NCI-H82 treated with DMSO at 0.1 percent for 48 hours (cell line): ENCODE results near the gene GMNN.

Experiments
- DNase-seq: peaks from one replicate; lab custom pipeline; 2025; ENCODE audit not compliant: unreplicated experiment; lab: John Stamatoyannopoulos, UW

Gene GMNN

GRCh38 chr6:24799541-24799915 lies 24.8 kb downstream of the GMNN start:
- no peak for DNase-seq

DNA sequence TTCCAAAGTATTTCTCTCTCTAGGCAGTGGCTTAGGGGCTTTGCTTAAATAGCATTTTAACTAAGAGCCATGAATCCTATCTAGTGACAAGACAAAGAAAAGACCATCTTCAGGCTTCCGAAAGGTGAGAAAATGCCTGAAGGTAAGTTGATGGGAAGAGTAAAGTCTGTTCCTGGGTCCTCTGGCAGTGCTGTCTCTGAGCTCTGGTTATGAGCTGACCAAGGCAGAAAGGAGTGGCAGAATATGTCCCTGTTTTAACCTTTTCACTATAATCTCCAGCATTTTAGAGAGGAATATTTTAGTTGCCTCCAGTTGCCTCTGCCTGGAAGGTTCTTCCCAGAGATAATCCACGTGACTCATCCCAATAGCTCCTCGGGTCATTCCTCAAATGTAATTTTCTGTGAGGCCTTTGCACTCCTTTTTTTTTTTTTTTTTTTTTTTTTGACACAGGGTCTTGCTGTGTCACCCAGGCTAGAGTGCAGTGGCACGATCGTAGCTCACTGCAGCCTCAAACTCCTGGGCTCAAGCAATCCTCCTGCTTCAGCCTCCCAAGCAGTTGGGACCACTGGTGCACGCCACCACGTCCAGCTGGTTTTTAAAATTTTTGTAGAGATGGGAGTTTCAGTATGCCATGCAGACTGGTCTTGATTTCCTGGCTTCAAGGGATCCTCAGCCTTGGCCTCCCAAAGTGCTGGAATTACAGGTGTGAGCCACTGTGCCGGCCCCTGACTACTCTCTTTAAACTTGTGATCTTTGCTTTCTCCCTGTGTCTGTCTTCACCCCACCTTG lies 27.7 kb downstream of the GMNN start:
- no peak for DNase-seq

DNA sequence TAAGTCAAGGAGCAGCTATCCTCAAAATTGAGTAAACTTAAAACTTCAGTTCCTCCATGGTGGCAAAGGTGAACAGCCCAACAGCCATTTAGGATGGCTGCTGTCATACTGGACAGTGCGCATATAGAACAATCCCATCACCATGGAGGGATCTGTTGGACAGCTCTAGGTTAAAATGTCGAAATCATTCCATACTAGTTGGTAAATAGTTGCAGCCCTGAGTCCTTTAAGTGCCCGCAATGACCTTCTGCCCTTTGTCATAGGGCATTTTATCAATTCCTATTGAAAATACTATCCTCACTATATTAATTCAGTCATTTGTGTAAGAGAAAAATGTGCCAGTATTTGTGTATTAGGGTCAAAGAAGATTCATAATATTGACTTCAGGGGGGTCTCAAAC lies 32.8 kb downstream of the GMNN start:
- no peak for DNase-seq

DNA sequence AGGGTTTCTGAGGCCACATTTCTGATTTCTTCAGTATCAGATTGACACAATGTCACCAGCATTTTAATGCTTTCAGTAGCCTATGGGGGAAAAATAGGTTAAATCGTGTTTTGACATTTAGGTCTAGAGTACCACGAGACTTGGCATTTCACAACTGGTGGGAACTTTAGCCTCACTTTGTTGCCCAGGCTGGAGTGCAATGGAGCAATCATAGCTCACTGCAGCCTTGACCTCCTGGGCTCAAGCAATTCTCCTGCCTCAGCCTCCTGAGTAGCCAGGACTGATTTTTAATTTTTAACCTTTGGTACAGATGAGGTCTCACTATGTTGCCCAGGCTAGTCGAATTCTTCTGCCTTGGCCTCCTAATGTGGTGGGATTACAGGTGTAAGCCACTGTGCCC lies 35.0 kb downstream of the GMNN start:
- no peak for DNase-seq

- no peak for DNase-seq
Observed at GRCh38 chr6:24818346-24818745, 43.6 kb downstream of the GMNN start.

- no peak for DNase-seq
Observed at GRCh38 chr6:24821860-24822444, 47.2 kb downstream of the GMNN start.

DNA sequence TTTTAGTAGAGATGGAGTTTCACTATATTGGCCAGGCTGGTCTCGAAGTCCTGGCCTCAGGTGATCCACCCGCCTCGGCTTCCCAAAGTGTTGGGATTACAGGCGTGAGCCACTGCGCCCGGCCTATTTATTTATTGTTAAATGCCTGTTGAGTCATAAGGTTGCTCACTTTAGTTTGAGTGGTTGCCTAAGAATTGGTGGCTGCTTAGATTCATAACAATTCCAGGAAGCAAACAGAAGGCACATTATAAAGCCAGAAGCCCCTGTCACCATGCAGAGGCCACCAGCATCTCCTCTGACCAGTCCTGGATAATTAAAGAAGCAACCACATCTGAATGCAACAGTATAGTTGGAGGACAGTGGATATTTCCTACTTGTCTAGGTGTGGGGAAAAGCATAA lies 48.0 kb downstream of the GMNN start:
- no peak for DNase-seq

DNA sequence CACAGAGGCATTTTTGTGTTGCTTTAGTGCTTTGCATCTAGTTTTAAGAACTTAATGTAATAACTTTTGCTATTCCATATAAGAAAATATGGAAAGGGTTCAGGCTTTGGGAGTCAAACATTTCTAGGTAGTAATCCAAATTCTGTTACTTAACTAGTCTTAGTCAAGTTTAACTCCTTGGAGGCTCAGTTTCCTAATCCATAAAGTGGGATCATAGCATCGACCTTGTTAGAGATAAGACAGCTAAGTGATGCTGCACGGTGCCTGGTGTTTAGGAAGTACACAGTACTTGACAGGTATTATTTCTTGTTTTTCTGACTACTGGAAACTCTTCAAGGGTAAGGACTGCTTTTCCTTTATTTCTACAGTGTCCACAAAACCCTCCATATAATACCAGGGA lies 48.4 kb downstream of the GMNN start:
- no peak for DNase-seq

GRCh38 chr6:24824142-24824938 lies 49.6 kb downstream of the GMNN start:
- DNase-seq: no peak

DNA sequence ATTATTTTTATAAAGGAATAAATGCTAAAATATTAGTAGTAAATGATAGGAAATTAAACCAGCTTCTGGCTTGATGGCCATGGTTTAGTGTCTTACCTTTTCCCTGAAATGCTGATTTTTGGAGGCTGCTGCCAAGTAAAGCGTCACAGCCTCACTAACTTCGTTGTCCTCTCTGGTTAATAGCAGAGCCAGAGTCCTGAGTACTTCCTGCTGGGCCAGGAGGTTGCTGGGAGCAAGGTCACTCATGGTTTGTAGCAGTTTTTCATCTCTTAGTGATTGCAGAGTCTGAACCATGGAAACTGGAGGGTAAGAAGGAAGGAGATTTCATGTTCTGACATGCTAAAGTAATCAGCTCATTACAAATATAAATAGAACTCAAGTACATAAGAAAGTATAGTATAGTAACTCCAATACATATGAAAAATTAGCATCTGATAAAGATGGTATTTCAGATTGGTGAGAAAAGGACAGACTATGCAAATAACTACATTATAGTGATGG lies 50.4 kb downstream of the GMNN start:
- DNase-seq: no peak

DNA sequence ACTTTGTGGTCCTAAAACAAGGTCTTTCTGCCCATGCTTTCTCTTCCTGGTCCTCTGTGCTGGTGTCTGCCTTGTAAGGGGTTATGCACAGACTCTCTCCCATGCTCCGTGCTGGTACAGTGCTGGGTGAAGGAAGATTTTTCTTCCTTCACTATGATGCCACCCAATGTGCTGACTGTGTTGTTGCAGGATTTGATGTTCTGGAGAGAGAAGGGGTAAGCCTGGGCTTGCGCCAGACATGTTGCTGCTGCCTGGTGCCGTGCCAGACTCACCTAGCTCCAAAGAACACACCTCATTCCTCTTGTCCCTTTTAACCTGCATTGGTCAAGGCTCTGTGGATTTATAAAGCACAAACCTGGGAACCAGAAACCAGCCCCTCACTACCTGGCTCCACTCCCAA lies 52.4 kb downstream of the GMNN start:
- DNase-seq: no peak

DNA sequence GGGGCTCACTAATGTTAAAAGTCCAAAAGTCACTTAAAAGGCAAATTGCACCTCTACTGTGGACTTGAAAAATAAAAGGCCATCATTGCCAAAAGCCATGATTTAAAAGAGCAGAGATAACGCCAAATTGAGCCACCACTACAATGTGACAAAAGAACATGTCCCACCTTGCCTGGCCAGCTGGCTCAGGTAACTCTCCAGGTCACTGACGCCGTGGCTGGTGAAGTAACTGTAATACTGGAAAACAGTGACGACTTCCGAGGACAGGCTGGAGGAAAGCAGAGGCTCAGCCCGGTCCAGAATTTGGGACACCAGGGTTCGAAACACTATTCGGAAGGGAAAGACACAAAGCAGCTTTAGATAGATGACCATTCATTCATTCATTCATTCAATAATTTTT lies 53.2 kb downstream of the GMNN start:
- DNase-seq: no peak

- no peak for DNase-seq
Observed at GRCh38 chr6:24829657-24830056, 54.9 kb downstream of the GMNN start.

GRCh38 chr6:24831771-24832716 lies 57.3 kb downstream of the GMNN start:
- DNase-seq: no peak

DNA sequence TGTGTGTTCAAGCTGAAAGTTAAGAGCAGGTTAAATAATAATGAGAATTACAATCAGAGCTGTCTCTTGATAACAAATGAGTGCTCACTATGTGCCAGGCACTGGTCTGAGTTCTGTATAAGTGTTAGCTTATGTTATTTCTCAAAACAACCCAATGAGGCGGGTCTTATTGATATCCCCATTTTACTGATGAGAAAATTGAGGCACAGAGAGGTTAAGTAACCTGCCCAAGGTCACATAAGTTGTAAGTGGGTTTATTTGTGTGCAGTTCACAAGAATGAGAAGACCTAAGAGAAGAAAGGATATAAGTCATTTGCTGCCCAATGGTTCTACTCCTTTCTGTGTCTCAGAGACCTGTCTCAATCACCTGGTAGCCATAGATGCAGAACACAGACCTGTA lies 58.1 kb downstream of the GMNN start:
- DNase-seq: no peak

DNA sequence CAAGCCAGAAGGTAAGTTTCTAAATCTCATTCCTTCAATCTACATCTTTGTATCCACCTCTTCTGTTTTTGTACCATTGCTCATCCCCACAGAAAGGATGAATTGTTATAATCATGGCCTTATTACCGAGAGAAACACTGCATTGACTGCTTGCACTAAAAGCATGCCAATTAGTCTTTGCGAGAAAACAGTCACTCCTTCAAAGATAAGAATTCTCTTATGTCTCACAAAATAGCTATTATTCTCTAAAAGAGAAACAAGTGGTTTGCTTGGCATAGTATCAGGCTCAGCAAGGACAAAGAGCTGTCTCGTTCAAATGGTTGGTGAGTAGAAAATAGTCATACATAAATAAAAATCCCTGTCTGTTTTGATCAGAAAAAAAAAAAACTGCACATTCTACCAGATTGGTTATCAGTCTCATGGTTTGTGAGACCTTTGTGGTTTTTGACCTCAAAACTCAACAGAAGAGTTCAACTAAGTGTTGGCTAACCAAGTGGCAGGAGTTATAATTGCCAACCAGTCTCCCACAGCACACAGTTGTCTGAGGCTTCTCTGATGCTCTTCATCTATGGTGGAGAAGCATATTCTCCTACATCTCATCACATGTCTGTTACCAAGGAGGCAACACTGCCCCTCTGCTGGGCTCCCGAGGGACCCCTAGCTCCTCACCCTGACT lies 59.1 kb downstream of the GMNN start:
- no peak for DNase-seq
